ENCODE data around the gene PIGR. TPM values are rescaled to one million over a fixed set of nuclear protein-coding genes. Genes with fewer than 3 reads are reported as not detected.

Gene PIGR
- total and polyA plus RNA-seq, 2 donors (not counting 3 experiments of a cell fraction or from before 2014, with no cell fraction given): not detected

GRCh38 chr1:206918076-206918475 lies 28.2 kb downstream of the PIGR start:
- Histone ChIP-seq H4K20me1 (replicated peaks; ENCODE audit: control insufficient read depth, extremely low read depth, insufficient read depth, low read length) (no peaks in the 10 kb centered on the region), H3K4me2 (ENCODE audit: insufficient read depth, low read length) (no peak overlapping the region), H3K36me3 (ENCODE audit: control insufficient read depth in 2 of 2, extremely low read depth in 1 of 2, insufficient read depth in 2 of 2, low read length in 2 of 2) (no peaks in the 10 kb centered on the region), H2AFZ (ENCODE audit: low read depth, low read length) (no peak overlapping the region), H3K27me3 (ENCODE audit: control insufficient read depth in 2 of 2, insufficient read depth in 2 of 2, low read length in 2 of 2) (peaks cover 4 to 5% of the 10 kb centered on the region in 2 experiments), H3K9ac (replicated peaks; ENCODE audit: extremely low read depth, insufficient read depth, low read length) (no peak overlapping the region), H3K9me1 (replicated peaks; ENCODE audit: control insufficient read depth, extremely low read depth, insufficient read depth, low read length) (no peaks in the 10 kb centered on the region), H3K9me3 (replicated peaks; ENCODE audit: control insufficient read depth, insufficient read depth, low read length) (no peaks in the 10 kb centered on the region), H3K4me3 (replicated peaks in 1 of 3; ENCODE audit: insufficient read depth in 1 of 3, low read depth in 1 of 3, low read length in 3 of 3) (no peak overlapping the region), H3K4me1 (ENCODE audit: control insufficient read depth, extremely low read depth, insufficient read depth, low read length) (no peaks in the 10 kb centered on the region), H3K79me2 (ENCODE audit: control insufficient read depth, insufficient read depth, low read length) (no peaks in the 10 kb centered on the region), H3K27ac (ENCODE audit: insufficient read depth, low read depth, low read length) (no peak overlapping the region)
- intact Hi-C loops (cut with micrococcal nuclease): loop anchor here (10.0 kb wide), 1 partner anchor 423 kb away; no protein-coding TSS in a partner anchor
- ChIA-PET CTCF (interaction anchor here (1.4 kb wide), 1 partner anchor 16 kb away, joined by 4 read pairs; no protein-coding TSS in a partner anchor), POLR2A (no interaction called here)
- no peak for TF ChIP-seq MYC (IDR thresholded peaks at IDR 0.05; ENCODE audit: low read depth, low read length)
- FAIRE-seq (no peak), DNase-seq (ENCODE audit: low read depth, low spot score) (no peak)
- no TSS peak for BruUV-seq (replicated peaks)
- dilution Hi-C loops (cut with MboI; ENCODE audit: extremely low pct_ligation_motif_present, low sequenced_read_pairs): no loop called here

GRCh38 chr1:206916000-206916709 lies 30.1 kb downstream of the PIGR start:
- no peaks in the 10 kb centered on the region for H3K4me1 ChIP-seq (ENCODE audit: control insufficient read depth, extremely low read depth, insufficient read depth, low read length)
- H3K9me3 ChIP-seq (replicated peaks; ENCODE audit: control insufficient read depth, insufficient read depth, low read length): no peaks in the 10 kb centered on the region
- peaks cover 9 to 10% of the 10 kb centered on the region in 2 experiments for H3K27me3 ChIP-seq (ENCODE audit: control insufficient read depth in 2 of 2, insufficient read depth in 2 of 2, low read length in 2 of 2)
- H3K4me2 ChIP-seq (ENCODE audit: insufficient read depth, low read length): no peak overlapping the region
- TF ChIP-seq POLR2AphosphoS5 (IDR thresholded peaks at IDR 0.05; ENCODE audit: insufficient read depth, low read depth, low read length) (no peak), GATA2 (IDR thresholded peaks at IDR 0.05; ENCODE audit: insufficient read depth, insufficient read length, low read depth, low read length) (no peak), EZH2 (IDR thresholded peaks at IDR 0.05; ENCODE audit: borderline replicate concordance, low read depth, low read length, severe bottlenecking) (no peak), MAX (IDR thresholded peaks at IDR 0.05; ENCODE audit: insufficient read depth, insufficient read length) (no peak), JUN (IDR thresholded peaks at IDR 0.05; ENCODE audit: borderline replicate concordance, insufficient read depth, insufficient read length, low read depth) (no peak), POLR2A (IDR thresholded peaks at IDR 0.05; ENCODE audit: low read depth, low read length) (no peak), FOS (IDR thresholded peaks at IDR 0.05; ENCODE audit: borderline replicate concordance, insufficient read depth, low read length) (no peak), MYC (IDR thresholded peaks at IDR 0.05; ENCODE audit: low read depth, low read length) (no peak)
- TF ChIP-seq, protein P1, sequence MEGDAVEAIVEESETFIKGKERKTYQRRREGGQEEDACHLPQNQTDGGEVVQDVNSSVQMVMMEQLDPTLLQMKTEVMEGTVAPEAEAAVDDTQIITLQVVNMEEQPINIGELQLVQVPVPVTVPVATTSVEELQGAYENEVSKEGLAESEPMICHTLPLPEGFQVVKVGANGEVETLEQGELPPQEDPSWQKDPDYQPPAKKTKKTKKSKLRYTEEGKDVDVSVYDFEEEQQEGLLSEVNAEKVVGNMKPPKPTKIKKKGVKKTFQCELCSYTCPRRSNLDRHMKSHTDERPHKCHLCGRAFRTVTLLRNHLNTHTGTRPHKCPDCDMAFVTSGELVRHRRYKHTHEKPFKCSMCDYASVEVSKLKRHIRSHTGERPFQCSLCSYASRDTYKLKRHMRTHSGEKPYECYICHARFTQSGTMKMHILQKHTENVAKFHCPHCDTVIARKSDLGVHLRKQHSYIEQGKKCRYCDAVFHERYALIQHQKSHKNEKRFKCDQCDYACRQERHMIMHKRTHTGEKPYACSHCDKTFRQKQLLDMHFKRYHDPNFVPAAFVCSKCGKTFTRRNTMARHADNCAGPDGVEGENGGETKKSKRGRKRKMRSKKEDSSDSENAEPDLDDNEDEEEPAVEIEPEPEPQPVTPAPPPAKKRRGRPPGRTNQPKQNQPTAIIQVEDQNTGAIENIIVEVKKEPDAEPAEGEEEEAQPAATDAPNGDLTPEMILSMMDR (IDR thresholded peaks at IDR 0.05; ENCODE audit: extremely low read depth in 1 of 2, insufficient read depth in 1 of 2, low read depth in 1 of 2, low read length in 2 of 2): no peak
- no TSS peak for BruUV-seq (replicated peaks)
- H4K20me1 ChIP-seq (replicated peaks; ENCODE audit: control insufficient read depth, extremely low read depth, insufficient read depth, low read length): no peaks in the 10 kb centered on the region
- CTCF ChIA-PET: interaction anchor here (1.6 to 1.7 kb wide), 3 partner anchors 11 to 584 kb away, joined by 3 to 4 read pairs (median 4); no protein-coding TSS in a partner anchor
- FAIRE-seq: no peak
- no peak overlapping the region for H3K27ac ChIP-seq (ENCODE audit: insufficient read depth, low read depth, low read length)
- H3K79me2 ChIP-seq (ENCODE audit: control insufficient read depth, insufficient read depth, low read length): no peaks in the 10 kb centered on the region
- no peak overlapping the region for H2AFZ ChIP-seq (ENCODE audit: low read depth, low read length)
- no peak overlapping the region for H3K4me3 ChIP-seq (replicated peaks in 1 of 3; ENCODE audit: insufficient read depth in 1 of 3, low read depth in 1 of 3, low read length in 3 of 3)
- H3K9me1 ChIP-seq (replicated peaks; ENCODE audit: control insufficient read depth, extremely low read depth, insufficient read depth, low read length): no peaks in the 10 kb centered on the region
- DNase-seq (ENCODE audit: low read depth, low spot score): no peak
- dilution Hi-C loops (cut with MboI; ENCODE audit: extremely low pct_ligation_motif_present, low sequenced_read_pairs) (no loop called here), intact Hi-C loops (cut with micrococcal nuclease) (loop anchor here (10.0 kb wide), 1 partner anchor 421 kb away; no protein-coding TSS in a partner anchor)
- no peaks in the 10 kb centered on the region for H3K36me3 ChIP-seq (ENCODE audit: control insufficient read depth in 2 of 2, extremely low read depth in 1 of 2, insufficient read depth in 2 of 2, low read length in 2 of 2)
- no peak overlapping the region for H3K9ac ChIP-seq (replicated peaks; ENCODE audit: extremely low read depth, insufficient read depth, low read length)
- POLR2A ChIA-PET: no interaction called here

Measured in endothelial cell of umbilical vein (primary cell).